Loucy (cell line): ENCODE results near the gene STMN3.

ENCODE experiments used
- H2AFZ ChIP-seq: fragments of 200-600 bp; sonication (generic); 2 replicates; pipeline ENCODE4 v1.6.0; 2016; ENCODE audit warnings: antibody characterized with exemption, mild to moderate bottlenecking, low read length, moderate library complexity
- H3F3A ChIP-seq: fragments of 200-600 bp; 2 replicates; pipeline ENCODE4 v1.6.0; 2016; ENCODE audit warnings: antibody characterized with exemption, low read depth, mild to moderate bottlenecking
- H3K27me3 ChIP-seq: fragments of 200-600 bp; sonication (generic); 2 replicates; pipeline ENCODE4 v1.6.1; 2014; ENCODE audit warnings: low read length, mild to moderate bottlenecking; ENCODE audit not compliant: insufficient read depth, poor library complexity, severe bottlenecking
- H3K36me3 ChIP-seq: fragments of 200-600 bp; sonication (generic); 2 replicates; pipeline ENCODE4 v1.6.1; 2016; ENCODE audit warnings: low read length; ENCODE audit not compliant: insufficient read depth
- H3K4me1 ChIP-seq: fragments of 200-600 bp; sonication (generic); 2 replicates; pipeline ENCODE4 v1.5.1; 2014; ENCODE audit warnings: low read length, mild to moderate bottlenecking; ENCODE audit not compliant: insufficient read depth, poor library complexity, severe bottlenecking
- H3K4me2 ChIP-seq: fragments of 200-600 bp; sonication (generic); 2 replicates; pipeline ENCODE4 v1.6.0; 2014; ENCODE audit warnings: antibody characterized with exemption, low read length, low read depth, mild to moderate bottlenecking; ENCODE audit not compliant: poor library complexity, severe bottlenecking
- H3K4me3 ChIP-seq: fragments of 200-600 bp; sonication (generic); 2 replicates; pipeline ENCODE4 v1.5.1; 2014; ENCODE audit warnings: low read length, mild to moderate bottlenecking, mixed read lengths; ENCODE audit not compliant: poor library complexity, severe bottlenecking
- H3K79me2 ChIP-seq: fragments of 200-600 bp; sonication (generic); 2 replicates; pipeline ENCODE4 v1.6.1; 2014; ENCODE audit warnings: low read length; ENCODE audit not compliant: insufficient read depth
- H3K9ac ChIP-seq: fragments of 200-600 bp; sonication (generic); 2 replicates; pipeline ENCODE4 v1.6.0; 2014; ENCODE audit warnings: mild to moderate bottlenecking, low read depth, low read length, moderate library complexity; ENCODE audit not compliant: poor library complexity, severe bottlenecking
- H3K9me2 ChIP-seq: fragments of 200-600 bp; sonication (generic); replicated peaks from 2 replicates; pipeline ENCODE4 v1.6.1; 2016; ENCODE audit warnings: low read depth, low read length, mixed read lengths
- H3K9me3 ChIP-seq: fragments of 200-600 bp; sonication (generic); 2 replicates; pipeline ENCODE4 v1.6.1; 2014; ENCODE audit warnings: mild to moderate bottlenecking, antibody characterized with exemption, low read length, low read depth; ENCODE audit not compliant: insufficient read depth
- H4K20me1 ChIP-seq: fragments of 200-600 bp; sonication (generic); 2 replicates; pipeline ENCODE4 v1.6.0; 2014; ENCODE audit warnings: antibody characterized with exemption, low read length, mild to moderate bottlenecking; ENCODE audit not compliant: insufficient read depth, poor library complexity, severe bottlenecking
- CTCF ChIP-seq: fragments of 200-600 bp; sonication (generic); conservative IDR thresholded peaks from 2 replicates; pipeline ENCODE4 v1.5.1; 2014; ENCODE audit warnings: mild to moderate bottlenecking, antibody characterized with exemption, low read length
- EZH2phosphoT487 ChIP-seq: fragments of 200-600 bp; IDR thresholded peaks from 2 replicates; pipeline ENCODE4 v1.6.1; 2018; ENCODE audit warnings: antibody characterized with exemption, mild to moderate bottlenecking, moderate library complexity, borderline replicate concordance

STMN3 gene

GRCh38 chr20:63659370-63659769, 6.1 kb upstream of the STMN3 start:
- H3F3A ChIP-seq: no peaks in the 10 kb centered on the region
- H3K4me2 ChIP-seq: peak overlapping the region; percentile 98
- H3K9ac ChIP-seq: peak overlapping the region; percentile 84
- no peaks in the 10 kb centered on the region for H3K27me3 ChIP-seq
- peaks cover 28% of the 10 kb centered on the region for H3K4me1 ChIP-seq
- TF ChIP-seq EZH2phosphoT487 (no peak), CTCF (no peak)
- no peak overlapping the region for H2AFZ ChIP-seq
- H3K4me3 ChIP-seq: peak overlapping the region; percentile 91
- peaks cover 8% of the 10 kb centered on the region for H4K20me1 ChIP-seq
- no peaks in the 10 kb centered on the region; the same call in 1 of the 2 replicates for H3K36me3 ChIP-seq
- no peaks in the 10 kb centered on the region for H3K9me2 ChIP-seq
- no peaks in the 10 kb centered on the region for H3K9me3 ChIP-seq
- H3K79me2 ChIP-seq: peaks cover 40% of the 10 kb centered on the region

- peaks cover 32% of the 10 kb centered on the region for H3K4me1 ChIP-seq
- peak overlapping the region; percentile 91 for H3K4me3 ChIP-seq
- TF ChIP-seq CTCF (no peak), EZH2phosphoT487 (no peak)
- H3K27me3 ChIP-seq: no peaks in the 10 kb centered on the region
- peak overlapping the region; percentile 98 for H3K4me2 ChIP-seq
- H3K9me3 ChIP-seq: no peaks in the 10 kb centered on the region
- H3F3A ChIP-seq: no peaks in the 10 kb centered on the region
- H3K79me2 ChIP-seq: peaks cover 41% of the 10 kb centered on the region
- peak overlapping the region; percentile 95 for H2AFZ ChIP-seq
- peaks cover 8% of the 10 kb centered on the region for H4K20me1 ChIP-seq
- H3K9ac ChIP-seq: peak overlapping the region; percentile 84
- no peaks in the 10 kb centered on the region; the same call in 1 of the 2 replicates for H3K36me3 ChIP-seq
- H3K9me2 ChIP-seq: no peaks in the 10 kb centered on the region
Measured at GRCh38 chr20:63658749-63659187, 5.5 kb upstream of the STMN3 start.

GRCh38 chr20:63657937-63658748, 4.9 kb upstream of the STMN3 start, which contains the start of gene RTEL1:
RTEL1 (plus strand) TSS chr20:63658312; CDS start chr20:63659403, 1,091 bp downstream.
- no peaks in the 10 kb centered on the region for H3K9me2 ChIP-seq
- H3K36me3 ChIP-seq: no peaks in the 10 kb centered on the region; the same call in 1 of the 2 replicates
- H3K9ac ChIP-seq: peak within 1 kb of the TSS; percentile 84
- peaks cover 32% of the 10 kb centered on the region for H3K4me1 ChIP-seq
- H3K9me3 ChIP-seq: no peaks in the 10 kb centered on the region
- no peaks in the 10 kb centered on the region for H3F3A ChIP-seq
- H3K27me3 ChIP-seq: no peaks in the 10 kb centered on the region
- peaks cover 8% of the 10 kb centered on the region for H4K20me1 ChIP-seq
- peak within 1 kb of the TSS; percentile 98 for H3K4me2 ChIP-seq
- peak within 1 kb of the TSS; percentile 91 for H3K4me3 ChIP-seq
- H2AFZ ChIP-seq: peak within 1 kb of the TSS; percentile 95
- TF ChIP-seq CTCF: no peak
- TF ChIP-seq EZH2phosphoT487: no peak
- H3K79me2 ChIP-seq: peaks cover 41% of the 10 kb centered on the region
